Measurements from ENCODE around the gene AUTS2. TPM values are rescaled to one million over a fixed set of nuclear protein-coding genes. Genes with fewer than 3 reads are reported as not detected.
"Not testable (repeated sequence)": the region's sequence is repeated elsewhere in the genome, so short reads cannot be mapped to it uniquely, and the experiment has no call there.

Gene AUTS2
- polyA plus RNA-seq, 1 donor: 110 TPM

- DNase-seq: no peak
Measured at GRCh38 chr7:69756235-69756634, 158.0 kb downstream of the AUTS2 start.

- no peak for DNase-seq
Measured at GRCh38 chr7:69757528-69757927, 159.3 kb downstream of the AUTS2 start.

DNA sequence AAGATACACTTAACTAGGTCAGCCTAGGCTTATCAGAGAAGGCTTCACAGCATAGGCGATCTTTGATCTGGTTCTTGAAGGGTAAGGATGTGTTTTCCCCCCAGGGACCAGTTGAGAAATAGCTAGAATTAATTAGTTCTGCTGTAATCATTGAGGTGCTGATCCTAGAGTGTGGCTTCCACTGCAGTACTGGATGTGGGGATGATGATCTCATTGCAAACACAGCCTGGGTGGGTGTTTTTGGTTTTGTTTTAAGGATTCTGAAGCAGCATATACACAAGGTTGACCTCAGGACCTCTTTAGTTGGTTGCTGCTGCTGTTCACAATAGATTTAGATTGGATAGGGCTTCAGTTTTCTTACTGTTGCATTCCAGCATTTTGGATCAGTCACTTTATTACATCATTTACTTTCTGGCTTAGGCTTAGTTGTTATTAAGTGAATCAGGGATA, 159.7 kb downstream of the AUTS2 start:
- no peak for DNase-seq

- DNase-seq: no peak
Measured at GRCh38 chr7:69759373-69759772, 161.1 kb downstream of the AUTS2 start.

DNA sequence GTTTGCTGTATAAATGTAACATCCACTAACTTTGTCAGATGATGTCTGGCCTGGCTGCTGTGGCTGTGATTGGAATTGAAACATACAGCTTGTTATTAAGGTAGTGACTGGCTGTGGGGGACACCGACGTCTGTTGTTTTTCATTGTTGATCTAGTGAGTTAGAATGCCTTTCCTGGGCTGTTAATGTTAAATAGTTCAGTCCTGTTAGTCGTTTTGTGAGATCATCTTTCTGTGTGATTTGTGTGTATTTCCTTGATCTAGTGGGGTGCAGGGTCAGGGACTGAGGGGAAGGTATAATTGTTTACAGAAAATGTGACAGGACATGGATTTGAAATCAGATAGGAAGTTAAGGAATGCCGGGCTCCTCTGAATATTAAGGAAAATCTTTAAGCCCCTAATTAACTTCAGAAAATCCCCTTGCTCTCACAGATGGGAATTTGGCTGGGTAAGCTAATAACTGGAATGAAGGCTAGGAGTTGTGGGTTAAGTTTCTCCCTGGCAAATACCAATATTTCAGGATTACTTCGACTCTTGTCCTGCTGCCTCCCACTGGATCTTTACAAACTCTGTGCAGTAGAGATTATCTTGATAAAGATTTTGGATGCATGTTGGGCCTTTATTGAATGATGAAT, 163.1 kb downstream of the AUTS2 start:
- no peak for DNase-seq

DNA sequence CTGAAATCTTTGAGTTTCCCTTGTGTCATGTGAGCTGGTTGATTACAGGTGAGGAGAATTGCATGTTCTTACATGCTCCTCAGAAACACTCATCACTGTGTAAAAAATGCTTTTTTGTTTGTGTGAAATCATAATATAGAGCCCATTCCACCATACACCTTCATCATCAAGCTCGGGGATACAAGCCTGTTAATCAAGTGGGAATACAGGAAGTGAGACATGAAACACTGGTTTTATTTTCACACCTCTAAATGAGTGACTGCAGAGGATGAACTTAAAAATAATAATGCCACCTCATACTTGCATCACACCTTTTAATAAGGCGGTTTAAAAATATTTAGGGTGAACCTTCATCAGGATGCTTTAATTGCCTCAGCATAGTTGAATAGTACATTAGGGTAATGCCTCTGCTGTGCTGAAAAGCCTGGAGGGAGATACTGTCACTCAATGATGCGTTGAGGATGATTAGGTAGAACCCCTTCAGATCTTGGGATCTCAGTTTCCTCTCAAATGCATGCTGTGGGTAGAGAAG, 164.6 kb downstream of the AUTS2 start:
- no peak for DNase-seq

DNA sequence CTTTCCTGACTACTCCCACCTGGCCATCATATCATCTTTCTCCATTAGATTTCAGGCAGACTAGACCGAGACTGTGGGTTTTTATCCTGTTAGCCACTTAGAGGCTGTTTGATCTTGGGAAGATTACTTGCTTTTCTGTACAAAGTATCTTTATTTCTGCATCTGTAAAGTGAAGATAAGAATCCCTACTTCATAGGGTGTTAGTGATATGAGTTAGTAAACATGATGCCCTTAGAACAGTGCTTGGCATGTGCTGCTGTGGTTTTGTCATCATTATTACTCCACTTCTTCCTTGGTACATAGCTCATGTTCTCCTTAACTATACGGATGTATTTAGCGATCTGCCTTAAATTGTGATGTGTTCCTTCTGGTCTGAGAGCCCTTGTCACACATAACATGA, 165.2 kb downstream of the AUTS2 start:
- DNase-seq: no peak

- DNase-seq: no peak
Measured at GRCh38 chr7:69764147-69764546, 165.9 kb downstream of the AUTS2 start.

DNA sequence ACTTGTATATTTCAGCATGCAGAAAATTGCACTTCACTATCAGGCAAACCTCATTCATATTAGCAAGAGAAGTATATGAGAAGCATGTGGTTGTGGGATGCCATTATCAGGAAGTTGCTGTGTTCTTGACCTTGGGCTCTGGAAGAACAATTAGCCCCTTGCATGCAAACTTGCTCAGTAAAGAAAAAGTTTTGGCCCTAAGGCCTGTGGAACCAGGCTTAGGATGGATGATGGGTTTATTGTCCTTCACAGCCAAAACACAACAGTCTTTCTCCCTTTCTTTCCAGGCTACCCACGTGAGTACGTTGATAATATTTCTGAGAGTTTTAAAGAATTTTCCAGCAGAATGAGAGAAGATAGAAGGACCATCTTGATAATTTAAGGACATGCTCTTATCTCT, 166.4 kb downstream of the AUTS2 start:
- no peak for DNase-seq

GRCh38 chr7:69765879-69766278, 167.6 kb downstream of the AUTS2 start:
- no peak for DNase-seq

- no peak for DNase-seq
Measured at GRCh38 chr7:69768986-69769595, 170.8 kb downstream of the AUTS2 start.

DNA sequence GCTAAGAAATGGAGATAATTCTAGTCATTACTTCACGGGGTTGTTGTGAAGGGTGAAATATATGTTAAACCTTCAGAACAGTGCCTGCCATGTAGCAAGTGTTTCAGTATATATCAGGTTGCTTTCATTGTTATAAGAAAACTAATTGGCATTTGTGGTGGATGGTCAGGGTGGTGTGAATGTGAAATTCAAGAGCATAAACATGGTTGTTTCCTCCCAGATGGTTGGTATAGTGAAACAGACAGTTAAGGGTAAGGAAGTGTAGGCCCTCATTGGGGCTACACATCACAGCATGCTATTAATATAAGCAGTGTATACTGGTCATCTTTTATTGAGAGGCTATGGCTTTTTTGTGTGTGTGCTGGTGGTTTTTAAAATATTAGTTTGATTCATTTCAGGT, 171.6 kb downstream of the AUTS2 start:
- no peak for DNase-seq

DNA sequence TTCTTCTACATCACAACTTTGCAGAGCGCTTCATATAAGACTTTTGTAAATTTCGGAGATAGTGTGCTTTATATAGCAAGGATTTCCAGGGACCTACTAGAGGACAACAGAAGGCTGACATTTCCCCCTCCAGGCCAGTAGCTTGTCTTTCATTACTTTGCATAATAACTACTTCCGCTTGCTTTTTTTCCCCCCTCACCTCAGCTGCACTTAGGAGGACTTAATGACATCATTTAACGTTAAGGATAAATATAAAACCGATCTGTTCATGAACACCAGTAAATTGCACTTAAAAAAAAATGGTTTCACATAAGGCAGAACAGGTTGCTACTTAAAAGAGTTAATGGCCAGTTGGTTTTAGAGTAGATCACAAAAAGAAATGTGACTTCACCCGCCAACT, 172.3 kb downstream of the AUTS2 start:
- no peak for DNase-seq

DNA sequence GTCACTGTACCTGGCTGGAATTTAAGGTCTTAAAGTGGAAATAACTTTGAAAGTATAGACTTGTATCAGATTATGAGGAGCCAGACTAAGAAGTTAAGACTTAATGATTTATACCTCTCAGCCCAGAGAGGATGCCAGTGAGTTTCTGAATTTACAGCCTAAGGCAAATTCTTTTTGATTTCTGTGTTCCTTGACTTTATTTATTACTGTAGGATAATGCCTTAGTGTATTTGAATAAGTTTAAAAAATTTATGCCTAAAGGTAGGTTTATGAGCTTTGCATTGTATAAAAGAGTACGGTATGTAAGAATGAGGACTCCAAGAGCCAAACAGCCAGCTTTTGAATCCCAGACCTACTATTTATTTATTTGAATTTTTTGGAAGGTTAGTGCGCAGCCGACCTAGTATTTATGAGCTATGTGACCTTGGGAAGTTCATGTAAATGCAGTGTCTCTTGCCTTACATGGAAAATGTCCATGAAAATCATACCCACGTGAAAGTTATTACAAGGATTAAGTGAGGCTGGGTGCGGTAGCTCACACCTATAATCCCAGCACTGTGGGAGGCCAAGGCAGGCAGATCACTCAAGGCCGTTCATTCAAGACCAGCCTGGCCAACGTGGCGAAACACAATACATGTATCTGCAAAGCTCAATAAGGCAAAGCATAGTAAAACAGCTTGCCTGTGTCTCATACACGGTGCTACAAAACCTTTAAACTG, 174.6 kb downstream of the AUTS2 start:
- no peak for DNase-seq

DNA sequence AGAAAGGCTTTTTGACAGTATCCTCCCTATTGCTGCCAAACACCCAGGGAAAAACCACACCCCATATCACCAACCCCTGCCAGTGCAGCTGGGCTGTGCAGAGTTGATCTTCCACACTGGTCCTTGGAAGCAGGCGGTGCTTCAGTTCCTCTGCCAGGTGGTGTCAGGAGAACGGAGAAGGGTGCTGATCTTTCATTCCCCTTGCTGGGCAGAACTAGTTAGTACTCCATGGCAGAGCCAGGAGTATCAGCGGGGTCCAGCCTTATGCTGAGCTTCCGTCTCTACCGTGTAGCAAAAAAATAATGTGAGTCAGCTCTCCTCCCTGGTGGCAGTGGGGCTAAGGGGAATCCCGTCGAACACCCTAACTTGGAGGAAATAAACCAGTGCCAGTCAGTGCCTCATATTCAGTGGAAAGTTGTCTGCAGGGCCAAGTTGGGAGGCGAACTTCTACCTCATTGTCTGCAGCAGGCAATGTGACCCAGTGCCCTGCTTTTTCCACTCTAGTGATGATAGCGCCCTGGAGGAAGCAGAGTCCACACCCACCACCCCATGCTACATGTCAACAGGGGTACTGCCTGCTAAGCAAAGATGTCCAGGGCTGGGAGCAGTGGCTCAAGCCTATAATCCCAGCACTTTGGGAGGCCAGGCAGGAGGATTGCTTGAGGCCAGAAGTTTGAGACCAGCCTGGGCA, 175.4 kb downstream of the AUTS2 start:
- no peak for DNase-seq

DNA sequence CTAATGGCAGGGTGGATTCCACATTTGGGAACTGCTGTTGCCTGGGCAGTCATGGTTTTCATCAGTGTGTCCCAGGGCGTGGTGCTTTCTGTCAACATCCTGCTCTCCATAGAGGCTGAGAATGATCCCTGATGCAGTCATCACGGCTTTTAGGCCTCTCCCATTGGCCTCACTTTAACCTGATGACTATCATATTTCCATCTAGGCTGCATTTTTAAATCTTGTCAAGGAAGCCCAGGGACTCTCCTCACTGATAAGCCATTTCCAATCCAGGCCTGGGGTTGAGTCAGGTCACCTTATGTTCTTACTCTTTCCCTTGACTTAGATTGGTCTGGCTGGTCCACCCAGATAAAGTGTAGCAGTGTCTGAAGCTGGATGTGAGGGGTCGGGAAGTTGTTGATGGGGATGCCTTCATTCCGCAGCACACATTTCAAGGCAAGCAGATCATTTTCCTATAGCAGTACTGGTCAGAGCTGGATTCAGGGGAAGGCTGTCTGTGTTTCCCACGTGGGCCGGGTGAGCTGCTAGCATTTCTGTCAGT, 177.0 kb downstream of the AUTS2 start:
- DNase-seq: no peak

GRCh38 chr7:69776611-69777010, 178.3 kb downstream of the AUTS2 start:
- no peak for DNase-seq

DNA sequence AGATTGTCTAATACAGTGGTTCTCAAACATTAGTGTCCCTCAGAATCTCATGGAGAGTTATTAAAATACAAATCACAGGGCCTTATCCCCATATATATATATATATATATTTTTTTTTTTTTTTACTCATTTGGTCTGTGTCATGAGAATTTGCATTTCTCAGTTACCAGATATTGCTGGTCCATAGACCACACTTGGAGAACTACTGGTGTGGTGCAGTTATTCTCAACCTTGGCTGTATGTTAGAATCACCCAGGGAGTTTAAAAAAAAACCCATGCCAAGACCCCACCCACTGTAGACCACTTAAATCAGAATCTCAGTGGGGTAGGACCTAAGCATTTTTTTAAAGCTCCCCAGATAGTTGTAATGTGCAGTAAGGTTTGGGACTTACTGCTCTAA, 179.9 kb downstream of the AUTS2 start:
- DNase-seq: no peak

DNA sequence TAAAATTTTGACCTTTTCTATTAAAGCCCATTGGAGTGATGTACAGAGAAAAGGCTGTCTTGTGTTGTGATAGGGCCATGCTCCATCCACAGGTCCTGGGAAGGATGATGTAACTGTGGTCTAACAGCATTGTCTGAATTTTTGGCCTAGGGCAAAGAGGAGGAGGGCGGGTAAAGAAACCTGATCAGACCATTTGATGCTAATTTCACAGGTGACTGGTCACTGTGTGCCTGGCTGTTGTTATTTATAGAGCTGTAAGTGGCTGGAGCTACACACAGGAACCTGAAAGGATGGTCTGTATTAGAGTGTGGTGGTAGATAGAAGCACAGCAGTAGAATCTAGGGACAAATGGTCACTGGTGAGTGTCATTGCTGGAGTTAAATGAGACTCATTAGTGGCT, 182.1 kb downstream of the AUTS2 start:
- DNase-seq: peak; percentile 66

- no peak for DNase-seq
Measured at GRCh38 chr7:69781412-69781846, 183.2 kb downstream of the AUTS2 start.

GRCh38 chr7:69782917-69783684, 184.8 kb downstream of the AUTS2 start:
- no peak for DNase-seq

DNA sequence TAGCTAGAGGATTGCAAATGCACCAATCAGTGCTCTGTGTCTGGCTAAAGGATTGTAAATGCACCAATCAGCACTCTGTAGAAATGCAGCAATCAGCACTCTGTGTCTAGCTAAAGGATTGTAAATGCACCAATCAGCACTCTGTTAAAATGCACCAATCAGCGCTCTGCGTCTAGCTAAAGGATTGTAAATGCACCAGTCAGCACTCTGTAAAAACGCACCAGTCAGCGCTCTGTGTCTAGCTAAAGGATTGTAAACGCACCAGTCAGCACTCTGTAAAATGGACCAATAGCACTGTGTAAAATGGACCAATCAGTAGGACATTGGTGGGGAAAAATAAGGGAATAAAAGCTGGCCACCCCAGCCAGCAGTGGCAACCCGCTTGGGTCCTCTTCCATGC, 187.9 kb downstream of the AUTS2 start:
- not testable (repeated sequence) for DNase-seq

All from left kidney (tissue), 2 donors.